T-helper 2 cell treated with Interferon-gamma antibody and Interleukin-4, amounts not matched to agents 5 μg/mL and 100 μg/mL, for 36 hours (primary cell): Measurements from ENCODE around the gene NCKAP5L.

Experiments
- DNase-seq: peaks from one replicate; pipeline ENCODE4 v3.0.0; 2021; ENCODE audit warnings: low spot score
- H3K27ac Mint-ChIP-seq: one replicate; pipeline ENCODE4 v1.8.0; 2021; ENCODE audit warnings: mild to moderate bottlenecking, mixed read lengths
- H3K27me3 Mint-ChIP-seq: one replicate; pipeline ENCODE4 v1.8.0; 2021; ENCODE audit warnings: low read depth, mixed read lengths
- H3K36me3 Mint-ChIP-seq: one replicate; pipeline ENCODE4 v1.8.0; 2021; ENCODE audit warnings: low read depth, mixed read lengths
- H3K4me1 Mint-ChIP-seq: one replicate; pipeline ENCODE4 v1.8.0; 2021; ENCODE audit warnings: low read depth, mixed read lengths
- H3K4me3 Mint-ChIP-seq: one replicate; pipeline ENCODE4 v1.8.0; 2022; ENCODE audit warnings: mild to moderate bottlenecking, moderate library complexity, mixed read lengths
- H3K9me3 Mint-ChIP-seq: one replicate; pipeline ENCODE4 v1.8.0; 2021; ENCODE audit warnings: mixed read lengths

Gene NCKAP5L

DNA sequence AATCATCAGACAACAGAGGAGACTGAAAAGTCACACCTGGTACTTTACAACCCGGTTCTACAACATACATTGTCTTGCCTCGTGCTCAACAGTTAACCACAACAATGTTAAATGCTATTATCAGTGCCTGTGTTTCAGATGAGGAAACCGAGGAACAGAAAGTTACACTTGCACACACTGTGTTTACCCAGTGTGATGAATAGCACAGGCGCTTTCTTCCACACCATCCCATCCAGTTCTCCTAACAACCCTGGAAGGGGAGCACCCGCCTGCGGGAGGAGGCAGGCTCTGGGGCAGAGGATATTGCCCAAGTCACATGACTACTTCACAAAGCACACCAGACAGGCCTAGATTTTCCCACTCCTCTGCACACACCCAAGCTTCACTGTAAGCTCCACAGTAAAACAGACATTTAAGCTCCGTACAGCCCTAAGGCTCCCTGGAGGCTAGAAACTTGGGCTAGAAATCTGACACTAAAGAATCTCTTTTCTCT lies 21.8 kb downstream of the NCKAP5L start:
- H3K4me1 Mint-ChIP-seq: no peaks in the 10 kb centered on the region
- no peaks in the 10 kb centered on the region for H3K27me3 Mint-ChIP-seq

GRCh38 chr12:49805409-49805808 lies 22.8 kb downstream of the NCKAP5L start:
- no peak overlapping the region for H3K4me3 Mint-ChIP-seq
- H3K4me1 Mint-ChIP-seq: no peaks in the 10 kb centered on the region
- H3K36me3 Mint-ChIP-seq: no peaks in the 10 kb centered on the region
- no peaks in the 10 kb centered on the region for H3K9me3 Mint-ChIP-seq
- H3K27ac Mint-ChIP-seq: no peak overlapping the region
- H3K27me3 Mint-ChIP-seq: no peaks in the 10 kb centered on the region
- DNase-seq: no peak

More for the DNA sequence above, 21.8 kb downstream of the NCKAP5L start:
- Mint-ChIP-seq H3K36me3 (no peaks in the 10 kb centered on the region), H3K9me3 (no peaks in the 10 kb centered on the region), H3K4me3 (no peak overlapping the region), H3K27ac (no peak overlapping the region)
- no peak for DNase-seq

GRCh38 chr12:49804821-49805220 lies 23.4 kb downstream of the NCKAP5L start:
- no peak for DNase-seq
- no peak overlapping the region for H3K4me3 Mint-ChIP-seq
- H3K36me3 Mint-ChIP-seq: no peaks in the 10 kb centered on the region
- no peaks in the 10 kb centered on the region for H3K27me3 Mint-ChIP-seq
- no peaks in the 10 kb centered on the region for H3K4me1 Mint-ChIP-seq
- no peaks in the 10 kb centered on the region for H3K9me3 Mint-ChIP-seq
- no peak overlapping the region for H3K27ac Mint-ChIP-seq

DNA sequence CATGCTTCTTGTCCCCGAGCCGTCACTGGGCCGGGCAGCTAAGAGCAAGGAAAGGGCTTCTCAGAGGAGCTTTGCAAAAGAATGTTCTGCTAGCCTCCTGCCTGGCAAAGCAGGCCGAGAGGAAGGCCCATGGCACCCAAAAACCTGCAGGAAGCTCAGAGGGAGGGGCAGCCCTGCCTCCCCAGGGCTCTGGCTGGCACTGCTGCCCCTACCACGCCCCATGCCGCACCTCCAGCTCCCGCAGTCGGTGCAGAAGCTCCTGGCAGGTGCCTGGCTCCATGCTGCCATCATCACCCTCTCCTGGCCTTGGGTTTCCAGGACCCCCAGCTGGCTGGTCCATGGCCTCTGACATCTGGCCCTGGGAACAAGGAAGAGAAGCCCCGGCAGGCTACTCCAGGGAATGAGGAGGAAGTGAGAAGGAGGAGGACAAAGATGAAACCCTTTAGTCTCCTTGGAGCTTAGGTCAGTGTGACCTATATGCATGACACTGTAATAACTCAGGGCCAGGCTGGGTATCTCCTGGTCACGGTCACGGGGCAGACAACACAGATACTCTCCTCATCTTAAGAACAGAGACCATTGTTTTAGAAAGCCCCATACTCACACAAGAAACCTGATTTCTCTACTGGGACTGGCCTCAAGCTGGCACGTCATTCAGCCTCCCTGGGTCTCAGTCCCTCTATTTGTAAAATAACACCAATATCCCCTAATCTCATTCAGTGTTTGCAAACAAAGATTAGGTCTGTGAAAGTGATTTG lies 24.3 kb downstream of the NCKAP5L start:
- Mint-ChIP-seq H3K27me3 (no peaks in the 10 kb centered on the region), H3K36me3 (no peaks in the 10 kb centered on the region), H3K4me1 (no peaks in the 10 kb centered on the region), H3K27ac (no peak overlapping the region), H3K9me3 (no peaks in the 10 kb centered on the region), H3K4me3 (no peak overlapping the region)
- DNase-seq: no peak

DNA sequence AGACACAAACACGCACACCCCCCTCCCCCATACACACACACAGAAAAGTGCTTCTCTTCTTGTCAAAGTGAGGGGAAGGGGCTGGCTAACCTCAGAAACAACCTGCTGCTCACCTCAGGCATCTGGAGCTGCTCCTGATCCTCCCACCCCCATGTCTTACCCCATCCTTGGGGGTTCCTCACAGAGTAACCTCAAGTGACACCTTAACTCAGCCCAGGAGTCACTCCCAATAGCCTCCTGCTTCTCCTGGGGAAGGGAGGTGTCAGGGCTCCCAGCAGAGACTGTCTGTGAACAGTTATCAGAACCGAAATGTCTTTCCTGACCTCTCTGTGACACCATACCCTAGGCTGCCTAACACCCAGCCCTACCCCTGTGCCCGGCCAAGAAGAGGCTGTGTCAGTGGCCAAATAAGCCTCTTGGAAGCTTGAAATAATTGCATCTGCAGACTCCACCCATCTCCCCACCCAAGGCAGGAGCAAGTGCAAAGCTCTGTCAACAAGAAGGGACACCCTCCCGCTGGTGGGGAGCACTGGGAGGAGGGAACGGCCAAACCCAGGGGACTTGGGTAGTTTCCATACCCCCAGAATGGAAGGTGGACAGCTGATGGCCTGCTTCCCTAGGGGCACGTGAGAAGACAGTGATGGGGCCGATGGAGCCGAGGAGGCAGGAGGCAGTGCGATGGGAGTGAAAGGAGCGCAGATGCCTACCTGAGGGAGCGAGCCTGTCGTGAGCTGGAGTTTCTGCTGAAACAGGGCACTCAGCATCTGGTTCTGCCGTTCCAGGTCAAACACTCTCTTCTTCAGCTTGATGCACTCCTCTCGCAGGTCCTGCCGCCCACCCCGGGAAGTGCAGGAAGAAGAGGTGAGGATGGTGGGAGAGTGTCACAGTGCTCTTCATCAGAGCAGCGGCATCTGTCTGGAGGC lies 26.8 kb downstream of the NCKAP5L start:
- no peak for DNase-seq
- no peak overlapping the region for H3K4me3 Mint-ChIP-seq
- no peaks in the 10 kb centered on the region for H3K4me1 Mint-ChIP-seq
- H3K27ac Mint-ChIP-seq: no peak overlapping the region
- no peaks in the 10 kb centered on the region for H3K9me3 Mint-ChIP-seq
- H3K27me3 Mint-ChIP-seq: no peaks in the 10 kb centered on the region
- H3K36me3 Mint-ChIP-seq: no peaks in the 10 kb centered on the region

GRCh38 chr12:49800421-49801140 lies 27.6 kb downstream of the NCKAP5L start:
- Mint-ChIP-seq H3K4me1 (no peaks in the 10 kb centered on the region), H3K27me3 (no peaks in the 10 kb centered on the region), H3K4me3 (no peak overlapping the region), H3K9me3 (no peaks in the 10 kb centered on the region), H3K36me3 (no peaks in the 10 kb centered on the region), H3K27ac (no peak overlapping the region)
- DNase-seq: no peak

- Mint-ChIP-seq H3K27ac (no peak overlapping the region), H3K9me3 (no peaks in the 10 kb centered on the region), H3K4me3 (no peak overlapping the region), H3K36me3 (no peaks in the 10 kb centered on the region), H3K27me3 (no peaks in the 10 kb centered on the region), H3K4me1 (no peaks in the 10 kb centered on the region)
- no peak for DNase-seq
Observed at GRCh38 chr12:49798934-49799333, 29.3 kb downstream of the NCKAP5L start.

DNA sequence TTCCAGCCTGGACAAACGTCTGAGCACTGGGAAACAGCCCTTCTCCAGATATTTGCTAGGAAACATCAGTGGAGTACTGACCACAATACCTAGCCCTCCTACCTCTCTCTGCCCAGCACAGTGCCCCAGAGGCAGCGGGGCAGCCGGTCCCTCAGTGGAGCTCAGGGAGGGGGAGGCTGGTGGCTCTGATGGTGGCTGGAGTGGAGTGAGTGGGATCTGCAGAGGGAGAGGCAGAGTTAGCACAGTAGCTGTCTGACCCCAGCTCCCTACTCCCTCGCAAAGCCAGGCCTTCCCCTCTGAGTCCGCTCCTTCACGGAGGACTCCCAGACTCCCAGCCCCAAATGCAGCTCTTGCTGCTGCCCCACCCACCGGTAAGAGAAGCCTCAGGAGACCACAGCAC lies 30.0 kb downstream of the NCKAP5L start:
- Mint-ChIP-seq H3K4me1 (no peaks in the 10 kb centered on the region), H3K27me3 (no peaks in the 10 kb centered on the region), H3K4me3 (no peak overlapping the region)

GRCh38 chr12:49797449-49797776 lies 30.8 kb downstream of the NCKAP5L start:
- Mint-ChIP-seq H3K27me3 (no peaks in the 10 kb centered on the region), H3K9me3 (no peaks in the 10 kb centered on the region), H3K27ac (no peak overlapping the region), H3K4me1 (no peaks in the 10 kb centered on the region), H3K36me3 (no peaks in the 10 kb centered on the region), H3K4me3 (no peak overlapping the region)
- no peak for DNase-seq

More for the DNA sequence above, 30.0 kb downstream of the NCKAP5L start:
- Mint-ChIP-seq H3K27ac (no peak overlapping the region), H3K9me3 (no peaks in the 10 kb centered on the region), H3K36me3 (no peaks in the 10 kb centered on the region)
- no peak for DNase-seq

- no peaks in the 10 kb centered on the region for H3K4me1 Mint-ChIP-seq
- no peak for DNase-seq
- no peaks in the 10 kb centered on the region for H3K36me3 Mint-ChIP-seq
- no peak overlapping the region for H3K27ac Mint-ChIP-seq
- no peaks in the 10 kb centered on the region for H3K9me3 Mint-ChIP-seq
- no peak overlapping the region for H3K4me3 Mint-ChIP-seq
- H3K27me3 Mint-ChIP-seq: no peaks in the 10 kb centered on the region
Observed at GRCh38 chr12:49796606-49797448, 31.4 kb downstream of the NCKAP5L start.

GRCh38 chr12:49796155-49796554 lies 32.1 kb downstream of the NCKAP5L start:
- Mint-ChIP-seq H3K36me3 (no peaks in the 10 kb centered on the region), H3K27ac (no peak overlapping the region), H3K4me3 (no peak overlapping the region), H3K9me3 (no peaks in the 10 kb centered on the region), H3K27me3 (no peaks in the 10 kb centered on the region), H3K4me1 (no peaks in the 10 kb centered on the region)
- DNase-seq: no peak

DNA sequence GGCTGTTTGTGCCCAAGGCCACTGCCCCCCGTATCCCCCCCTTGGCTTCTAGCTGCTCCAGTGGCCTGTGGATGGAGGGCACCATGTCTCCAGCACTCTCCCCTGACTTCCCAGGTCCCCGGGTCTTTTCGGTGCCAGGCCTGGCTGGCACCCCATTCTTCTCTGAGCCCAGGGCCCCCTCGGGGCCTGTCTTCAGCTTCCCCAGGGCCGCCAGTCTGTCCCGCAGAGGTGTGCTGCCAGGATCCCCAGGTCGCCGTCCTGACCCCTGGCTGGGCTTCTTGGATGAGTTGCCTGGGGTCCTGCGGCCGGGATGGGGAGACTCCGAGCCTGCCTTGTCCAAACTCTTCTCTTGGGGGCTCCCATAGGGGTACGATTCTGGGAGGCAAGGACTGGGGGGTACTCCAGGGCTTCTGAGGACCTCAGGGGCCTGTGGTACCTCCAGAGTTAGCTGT lies 32.5 kb downstream of the NCKAP5L start:
- Mint-ChIP-seq H3K27me3 (no peaks in the 10 kb centered on the region), H3K9me3 (no peaks in the 10 kb centered on the region), H3K4me3 (no peak overlapping the region), H3K4me1 (no peaks in the 10 kb centered on the region), H3K27ac (no peak overlapping the region), H3K36me3 (no peaks in the 10 kb centered on the region)
- no peak for DNase-seq
